K562 (cell line): ENCODE results near the gene PGAP2. TPM values are rescaled to one million over a fixed set of nuclear protein-coding genes. Genes with fewer than 3 reads are reported as not detected.

Experiments used
- ATF3 ChIP-seq, 2 experiments: fragments of 450-650 bp in 1 of 2; sonication (generic) in 1 of 2; formaldehyde crosslinking in 1 of 2; IDR thresholded peaks in 1 of 2; conservative IDR thresholded peaks in 1 of 2; 2 replicates each; pipeline versions ENCODE4 v1.6.1 to v1.8.1; 2016 to 2023; ENCODE audit warnings: mild to moderate bottlenecking in 2 of 2, moderate library complexity in 2 of 2, inconsistent platforms in 1 of 2, missing genetic modification reagents in 1 of 2
- E2F4 ChIP-seq: sonication (generic); formaldehyde crosslinking; IDR thresholded peaks from 2 replicates; pipeline ENCODE4 v1.8.0; 2022; ENCODE audit warnings: mild to moderate bottlenecking, low read depth, missing genetic modification reagents
- EP400 ChIP-seq: fragments of 450-650 bp; IDR thresholded peaks from 2 replicates; pipeline ENCODE4 v1.6.1; 2017; ENCODE audit warnings: antibody characterized with exemption, mild to moderate bottlenecking, moderate library complexity
- HDAC1 ChIP-seq, 2 experiments: fragments of 450-650 bp; IDR thresholded peaks; 2 replicates each; pipeline ENCODE4 v1.6.1; 2016 to 2017; ENCODE audit warnings: inconsistent platforms in 1 of 2, mild to moderate bottlenecking in 1 of 2, moderate library complexity in 1 of 2
- HDAC3 ChIP-seq: fragments of 450-650 bp; IDR thresholded peaks from 2 replicates; pipeline ENCODE4 v1.6.1; 2018; ENCODE audit warnings: borderline replicate concordance, mild to moderate bottlenecking, moderate library complexity; ENCODE audit not compliant: partially characterized antibody
- IRF2 ChIP-seq: sonication (generic); formaldehyde crosslinking; IDR thresholded peaks from 2 replicates; pipeline ENCODE4 v1.8.1; 2022; ENCODE audit warnings: mild to moderate bottlenecking, missing genetic modification reagents
- KDM5B ChIP-seq: fragments of 200-600 bp; sonication (generic); IDR thresholded peaks from 2 replicates; pipeline ENCODE4 v1.6.1; 2012; ENCODE audit warnings: low read depth, mild to moderate bottlenecking, moderate library complexity, low read length, control low read depth, inconsistent platforms; ENCODE audit not compliant: insufficient replicate concordance
- KHSRP ChIP-seq: fragments of 450-650 bp; IDR thresholded peaks from 2 replicates; pipeline ENCODE4 v1.6.1; 2017
- MGA ChIP-seq: fragments of 450-650 bp; IDR thresholded peaks from 2 replicates; pipeline ENCODE4 v1.6.1; 2016; ENCODE audit warnings: mild to moderate bottlenecking, moderate library complexity
- MTA1 ChIP-seq: fragments of 450-650 bp; IDR thresholded peaks from 2 replicates; pipeline ENCODE4 v1.6.1; 2017; ENCODE audit warnings: borderline replicate concordance
- SAFB ChIP-seq: fragments of 200-400 bp; formaldehyde crosslinking; IDR thresholded peaks from 2 replicates; pipeline ENCODE4 v1.6.1; 2017; ENCODE audit warnings: low read depth, low read length, borderline replicate concordance
- ZNF778 ChIP-seq: fragments of 450-650 bp; formaldehyde crosslinking; IDR thresholded peaks from 2 replicates; pipeline ENCODE4 v1.4.0; 2020; ENCODE audit warnings: mild to moderate bottlenecking, moderate library complexity
- polyA plus RNA-seq, 8 experiments: library from polyadenylated mRNA; depleted of rRNA in 4 of 8; stranded (reverse) in 5 of 8; unstranded in 3 of 8; fragments of >200 nt; fragmentation: Nextera tagmentation in 2 of 8; fragmentation: Illumina TruSeq in 1 of 8; extraction: Ambion mirVana in 2 of 8; extraction: Trizol in 1 of 8; gene quantifications; 2 replicates each; pipeline versions ENCODE4 v1.2.1 to v1.2.3, GENCODE V29; 2011 to 2014; ENCODE audit warnings: inconsistent platforms in 1 of 8, missing spikeins in 1 of 8
- total RNA-seq, 7 experiments: library from RNA; depleted of rRNA in 6 of 7; stranded (reverse); fragments of >200 nt in 6 of 7; fragmentation: Illumina TruSeq in 2 of 7; extraction: Trizol in 2 of 7; gene quantifications; 2 replicates each; pipeline versions ENCODE4 v1.2.1 to v1.2.3, GENCODE V29; 2011 to 2021; ENCODE audit warnings: low replicate concordance in 1 of 7

The PGAP2 gene
- total and polyA plus RNA-seq, 9 of the 15 experiments (the other 6 are each of a cell fraction or from before 2014, with no cell fraction given): 17.9 to 47.2 (median 33.7) TPM

DNA sequence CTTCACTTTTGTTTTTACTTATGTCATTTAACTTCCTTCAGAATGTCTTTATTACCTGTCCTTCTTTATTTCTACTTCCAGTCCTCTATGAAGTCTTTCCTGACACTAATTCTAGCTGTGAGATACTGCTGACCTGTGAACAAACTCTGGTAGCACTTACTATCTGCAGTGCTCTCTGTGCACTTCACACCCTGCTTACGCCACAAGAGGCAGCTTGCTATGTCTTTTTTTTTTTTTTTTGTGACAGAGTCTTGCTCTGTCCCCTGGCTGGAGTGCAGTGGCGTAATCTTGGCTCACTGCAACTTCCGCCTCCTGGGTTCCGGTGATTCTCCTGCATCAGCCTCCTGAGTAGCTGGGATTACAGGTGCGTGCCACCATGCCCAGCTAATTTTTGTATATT lies 57.8 kb downstream of the PGAP2 start (continued):
- TF ChIP-seq MGA: peak; percentile 11; the same call in 1 of the 2 replicates
- peak; percentile 15; the same call in 1 of the 2 replicates for TF ChIP-seq MTA1
- no peak for TF ChIP-seq E2F4
- TF ChIP-seq ZNF778 (CRISPR knock-in tag): no peak
- no peak for TF ChIP-seq SAFB
- no peak for TF ChIP-seq HDAC3
- TF ChIP-seq HDAC1 (IDR thresholded peaks at IDR 0.05): no peak
- TF ChIP-seq ATF3 (IDR thresholded peaks at IDR 0.05): no peak
- no peak for TF ChIP-seq ATF3 (CRISPR knock-in tag; conservative IDR thresholded peaks at IDR 0.05)
- TF ChIP-seq EP400: 0 out of 2 replicates have a peak, but pooled peaks have one; percentile 10
- no peak for TF ChIP-seq IRF2
- TF ChIP-seq KDM5B: no peak
- TF ChIP-seq KHSRP: no peak
